SKM-1 treated with dmso at 0.1 percent for 144 hours (cell line): ENCODE results near the gene NSRP1.
"Not testable (repeated sequence)": the region's sequence is repeated elsewhere in the genome, so short reads cannot be mapped to it uniquely, and the experiment has no call there.

ENCODE experiments used
- DNase-seq: peaks from one replicate; lab custom pipeline; 2025; ENCODE audit not compliant: unreplicated experiment; lab: John Stamatoyannopoulos, UW

NSRP1 gene, protein sequence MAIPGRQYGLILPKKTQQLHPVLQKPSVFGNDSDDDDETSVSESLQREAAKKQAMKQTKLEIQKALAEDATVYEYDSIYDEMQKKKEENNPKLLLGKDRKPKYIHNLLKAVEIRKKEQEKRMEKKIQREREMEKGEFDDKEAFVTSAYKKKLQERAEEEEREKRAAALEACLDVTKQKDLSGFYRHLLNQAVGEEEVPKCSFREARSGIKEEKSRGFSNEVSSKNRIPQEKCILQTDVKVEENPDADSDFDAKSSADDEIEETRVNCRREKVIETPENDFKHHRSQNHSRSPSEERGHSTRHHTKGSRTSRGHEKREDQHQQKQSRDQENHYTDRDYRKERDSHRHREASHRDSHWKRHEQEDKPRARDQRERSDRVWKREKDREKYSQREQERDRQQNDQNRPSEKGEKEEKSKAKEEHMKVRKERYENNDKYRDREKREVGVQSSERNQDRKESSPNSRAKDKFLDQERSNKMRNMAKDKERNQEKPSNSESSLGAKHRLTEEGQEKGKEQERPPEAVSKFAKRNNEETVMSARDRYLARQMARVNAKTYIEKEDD

GRCh38 chr17:30116661-30117551 lies at the start of gene NSRP1:
Gene NSRP1, plus strand, starts transcription at chr17:30116816. Its CDS starts 28 bp downstream, at chr17:30116844.
- DNase-seq = peak; percentile 89

GRCh38 chr17:30068465-30068864 lies 48.2 kb upstream of the NSRP1 start:
- no peak for DNase-seq

- no peak for DNase-seq
Observed at GRCh38 chr17:30074254-30074653, 42.4 kb upstream of the NSRP1 start.

- no peak for DNase-seq
Observed at GRCh38 chr17:30074730-30075129, 41.9 kb upstream of the NSRP1 start.

DNA sequence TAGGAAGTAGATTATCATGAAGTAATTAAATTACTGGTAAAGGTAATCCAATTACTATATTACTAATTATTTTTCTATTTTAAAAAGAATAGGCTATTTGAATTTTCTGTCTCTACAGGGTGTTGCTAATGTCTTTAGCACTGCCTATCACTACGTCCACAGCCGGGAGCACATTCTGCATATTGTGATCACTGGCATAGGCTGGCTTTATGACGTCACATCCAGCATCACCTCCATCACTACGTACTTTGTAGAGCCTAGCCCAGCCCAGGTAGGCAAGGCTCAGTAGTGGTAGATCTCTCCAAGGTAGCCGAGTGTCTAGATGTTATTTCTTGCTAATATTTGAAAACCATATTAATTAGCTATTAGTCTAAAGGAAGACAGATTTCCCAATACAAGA lies 33.8 kb upstream of the NSRP1 start:
- DNase-seq = no peak

DNA sequence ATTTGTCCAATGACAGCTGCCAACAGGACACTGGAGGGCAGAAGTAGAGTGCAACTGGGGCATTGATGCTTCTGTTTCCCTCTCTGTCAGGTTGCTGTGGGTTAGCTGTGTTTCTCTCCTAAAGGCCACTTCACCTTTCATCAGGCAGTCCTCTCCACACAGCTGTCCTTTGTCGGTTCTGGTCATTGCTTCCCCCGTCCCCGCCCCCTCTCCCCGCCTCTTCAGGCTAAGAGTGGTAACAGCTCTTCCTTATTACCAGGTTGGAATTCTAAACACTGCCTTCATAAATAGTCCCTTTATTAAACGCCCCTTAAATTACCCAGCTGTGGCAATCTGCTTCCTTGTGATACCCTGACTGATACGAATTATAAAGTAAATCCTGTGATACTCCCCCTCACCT lies 31.8 kb upstream of the NSRP1 start:
- DNase-seq = no peak

DNA sequence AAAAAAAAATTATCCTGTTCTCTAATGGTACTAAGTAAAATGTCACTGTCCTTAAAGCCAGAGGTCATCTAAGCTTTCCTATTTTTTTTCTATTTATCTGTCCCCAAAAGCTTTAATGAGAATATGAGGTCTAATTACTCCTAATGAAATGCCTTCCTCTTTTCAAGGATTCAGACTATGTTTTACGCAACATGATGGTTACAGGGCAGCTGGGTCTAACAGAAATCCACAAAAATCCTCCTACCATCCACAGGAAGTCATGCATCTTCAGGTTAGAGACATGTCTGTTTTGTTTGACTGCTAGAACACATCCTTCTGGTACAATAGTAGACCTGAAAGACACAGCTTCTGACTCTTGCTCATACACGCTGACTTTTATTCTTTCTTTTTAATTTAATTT lies 29.7 kb upstream of the NSRP1 start:
- peak; percentile 67 for DNase-seq

GRCh38 chr17:30087431-30087830 lies 29.2 kb upstream of the NSRP1 start:
- DNase-seq = not testable (repeated sequence)

- DNase-seq = no peak
Observed at GRCh38 chr17:30091121-30091670, 25.4 kb upstream of the NSRP1 start.

DNA sequence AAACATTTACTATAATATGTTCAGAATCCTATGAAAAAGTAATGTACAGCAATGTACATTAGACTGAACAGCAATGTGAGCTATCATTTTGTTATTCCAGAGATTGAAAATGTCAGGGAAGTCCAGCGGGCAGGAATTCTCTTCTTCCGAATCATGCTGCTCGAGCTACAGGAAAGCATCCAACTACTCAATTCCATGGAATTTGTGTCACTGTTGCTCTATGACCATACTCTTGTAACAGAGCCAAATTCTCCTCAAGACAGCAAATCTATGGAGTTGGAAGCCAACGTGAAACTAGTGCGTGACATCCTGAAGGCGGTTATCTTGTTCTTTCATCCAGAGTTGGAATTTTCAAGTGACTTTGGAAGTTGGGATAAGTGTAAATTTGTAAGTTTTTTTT lies 24.8 kb upstream of the NSRP1 start:
- no peak for DNase-seq

DNA sequence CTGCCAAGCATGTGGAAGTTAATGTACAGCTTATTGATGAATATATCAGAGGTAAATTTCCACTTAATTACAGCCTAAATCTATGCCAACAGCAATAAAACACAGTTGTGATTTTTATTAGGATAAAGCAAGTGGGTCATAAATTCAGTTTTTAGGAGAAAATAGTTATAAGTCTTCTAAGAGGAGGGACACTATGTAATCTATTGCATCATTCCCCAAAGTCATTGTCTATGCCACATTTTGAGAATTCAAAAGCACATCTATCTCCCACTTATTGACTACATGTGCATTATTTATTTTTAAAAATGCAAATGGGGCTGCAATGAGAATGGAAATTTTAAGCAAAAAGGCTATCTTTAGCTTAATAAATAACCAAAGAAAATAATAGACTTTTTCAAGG lies 23.7 kb upstream of the NSRP1 start:
- DNase-seq = no peak

GRCh38 chr17:30093463-30094147 lies 23.0 kb upstream of the NSRP1 start:
- DNase-seq = peak; percentile 63

DNA sequence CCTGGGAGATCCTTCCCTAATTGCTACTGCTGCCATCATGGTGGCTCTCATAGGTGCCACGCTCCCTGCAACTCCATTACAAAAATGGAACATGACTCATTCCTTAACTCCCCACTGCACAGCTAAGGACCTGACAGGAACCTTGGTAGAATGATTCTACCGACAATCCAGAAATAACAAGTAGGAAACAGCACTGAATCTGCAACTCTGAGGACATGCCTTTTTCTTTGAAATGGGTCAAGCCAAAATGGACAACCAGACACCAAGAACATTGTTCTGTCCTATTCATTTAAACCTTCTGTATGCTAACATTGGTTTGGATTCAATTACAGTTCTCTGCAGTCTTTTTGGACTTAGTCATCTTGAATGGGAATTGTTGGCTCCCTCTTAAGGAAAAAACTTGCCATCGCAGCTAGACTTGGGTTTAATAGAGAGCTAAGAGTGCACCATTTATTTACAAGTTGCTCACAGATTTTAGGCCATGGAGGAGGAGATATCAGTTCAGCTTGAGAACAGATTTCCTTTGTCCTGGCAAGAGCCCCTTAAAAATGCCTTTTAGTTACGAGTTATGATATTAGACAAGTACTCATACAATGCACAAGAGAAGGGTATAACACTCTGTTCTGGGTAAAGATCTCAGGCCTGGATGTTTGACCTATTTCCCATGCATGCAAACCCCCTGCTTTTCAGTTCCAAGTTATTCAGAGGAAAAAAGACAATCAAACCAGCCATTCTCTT lies 20.9 kb upstream of the NSRP1 start:
- peak; percentile 62 for DNase-seq

DNA sequence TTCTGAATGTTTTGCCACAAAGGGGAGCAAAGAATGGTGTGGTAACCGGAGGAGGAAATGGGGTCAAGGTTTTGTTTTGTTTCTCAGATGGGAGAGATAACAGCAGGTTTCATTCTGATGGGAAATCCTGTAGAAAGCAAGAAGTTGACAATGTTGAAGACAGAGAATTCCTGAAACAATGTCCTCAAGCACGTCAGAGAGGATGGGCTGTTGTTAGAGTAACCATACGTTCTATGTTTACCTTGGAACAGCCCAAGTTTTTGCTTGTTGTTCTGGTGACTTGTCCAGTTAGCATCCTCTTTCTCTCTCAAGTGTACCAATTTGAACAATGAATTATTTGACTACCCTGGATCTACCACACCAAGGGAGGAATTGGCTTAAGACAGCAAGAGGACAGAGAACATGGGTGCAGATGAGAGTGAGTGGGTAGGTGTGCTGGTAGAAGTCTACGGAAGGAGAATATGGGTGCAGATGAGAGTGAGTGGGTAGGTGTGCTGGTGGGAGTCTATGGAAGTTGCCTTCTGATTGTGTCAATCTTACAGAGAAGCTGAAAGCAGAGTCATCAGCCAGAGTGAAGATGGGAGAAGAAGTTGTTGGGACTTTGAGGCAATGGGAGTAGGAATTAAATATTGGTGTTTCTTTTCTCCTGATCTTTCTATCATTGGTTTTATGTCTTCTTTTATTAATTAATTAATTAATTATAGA lies 14.8 kb upstream of the NSRP1 start:
- DNase-seq = no peak

- peak; percentile 33 for DNase-seq
Observed at GRCh38 chr17:30103921-30104320, 12.7 kb upstream of the NSRP1 start.

DNA sequence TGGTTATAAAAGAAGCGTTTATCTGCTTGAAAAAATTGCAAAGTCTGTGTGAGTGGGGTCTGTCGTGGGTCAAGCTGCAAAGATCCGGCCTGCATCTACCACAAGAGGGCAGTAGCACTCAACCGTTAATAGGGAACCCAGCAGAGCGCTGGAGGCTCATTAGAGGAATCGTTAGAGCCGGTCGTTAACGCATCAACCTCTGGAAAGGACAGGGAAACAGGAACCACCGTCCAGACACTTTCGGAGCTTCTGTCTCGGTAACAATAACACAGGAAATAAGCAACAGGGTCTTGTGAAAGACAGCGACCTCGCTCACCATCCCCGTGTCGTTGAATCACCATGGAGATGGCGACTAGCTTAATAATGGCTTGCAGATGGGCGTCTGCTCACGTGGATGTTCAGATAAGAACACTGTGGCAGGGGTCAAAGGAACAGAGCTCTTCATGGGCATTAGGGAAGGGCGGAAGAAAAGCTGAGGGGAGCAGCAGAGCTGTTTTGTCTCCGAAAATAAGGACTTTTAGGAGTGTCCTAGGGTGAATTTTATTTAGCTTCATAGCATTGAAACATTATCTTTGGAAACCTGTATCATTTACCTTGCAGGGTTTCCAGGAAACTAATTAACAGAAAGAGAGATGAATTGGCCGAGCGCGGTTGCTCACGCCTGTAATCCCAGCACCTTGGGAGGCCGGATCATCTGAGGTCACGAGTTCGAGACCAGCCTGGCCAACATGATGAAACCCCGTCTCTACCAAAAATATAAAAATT lies 11.9 kb upstream of the NSRP1 start:
- peak; percentile 100 for DNase-seq

- no peak for DNase-seq
Observed at GRCh38 chr17:30112794-30113193, 3.8 kb upstream of the NSRP1 start.

- DNase-seq = no peak
Observed at GRCh38 chr17:30113213-30113612, 3.4 kb upstream of the NSRP1 start.

- no peak for DNase-seq
Observed at GRCh38 chr17:30116345-30116660, 313 bp upstream of the NSRP1 start.
